IPS-15b (cell line): ENCODE data around the gene ABCA6.

Experiments used
- H3K27me3 ChIP-seq: one replicate; pipeline ENCODE4 v1.6.1; 2013; ENCODE audit warnings: low read length; ENCODE audit not compliant: control insufficient read depth, insufficient read depth
- H3K36me3 ChIP-seq: one replicate; pipeline ENCODE4 v1.6.1; 2013; ENCODE audit warnings: low read length; ENCODE audit not compliant: control insufficient read depth, insufficient read depth
- H3K4me1 ChIP-seq: one replicate; pipeline ENCODE4 v1.6.1; 2013; ENCODE audit warnings: mild to moderate bottlenecking, low read length; ENCODE audit not compliant: control insufficient read depth, insufficient read depth
- H3K4me3 ChIP-seq: one replicate; pipeline ENCODE4 v1.5.1; 2013; ENCODE audit warnings: low read depth, low read length
- H3K9ac ChIP-seq: one replicate; pipeline ENCODE4 v1.6.1; 2013; ENCODE audit warnings: low read depth, mild to moderate bottlenecking, low read length
- H3K9me3 ChIP-seq: one replicate; pipeline ENCODE4 v1.6.1; 2013; ENCODE audit warnings: mild to moderate bottlenecking, low read length; ENCODE audit not compliant: control insufficient read depth, insufficient read depth

ABCA6 gene

DNA sequence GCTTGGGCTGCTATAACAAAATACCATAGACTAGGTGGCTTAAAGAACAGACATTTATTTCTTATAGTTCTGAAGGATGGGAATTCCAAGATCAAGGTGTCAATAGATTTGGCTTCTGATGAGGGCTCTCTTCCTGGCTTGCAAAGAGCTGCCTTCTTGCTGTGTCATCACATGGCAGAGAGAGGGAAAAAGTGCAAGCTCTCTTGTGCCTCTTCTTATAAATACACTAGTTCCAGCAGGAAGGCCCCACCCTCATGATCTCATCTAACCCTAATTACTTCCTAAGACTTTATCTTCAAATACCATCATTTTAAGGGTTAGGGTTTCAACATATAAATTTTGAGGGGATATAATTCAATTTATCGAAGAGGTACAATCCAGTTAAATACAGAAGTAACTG, 111.5 kb downstream of the ABCA6 start:
- no peaks in the 10 kb centered on the region for H3K9me3 ChIP-seq
- H3K4me1 ChIP-seq = no peaks in the 10 kb centered on the region
- no peak overlapping the region for H3K9ac ChIP-seq
- no peaks in the 10 kb centered on the region for H3K27me3 ChIP-seq
- no peak overlapping the region for H3K4me3 ChIP-seq
- H3K36me3 ChIP-seq = no peaks in the 10 kb centered on the region
